ENCODE results near the gene SHROOM4.

Gene SHROOM4, protein sequence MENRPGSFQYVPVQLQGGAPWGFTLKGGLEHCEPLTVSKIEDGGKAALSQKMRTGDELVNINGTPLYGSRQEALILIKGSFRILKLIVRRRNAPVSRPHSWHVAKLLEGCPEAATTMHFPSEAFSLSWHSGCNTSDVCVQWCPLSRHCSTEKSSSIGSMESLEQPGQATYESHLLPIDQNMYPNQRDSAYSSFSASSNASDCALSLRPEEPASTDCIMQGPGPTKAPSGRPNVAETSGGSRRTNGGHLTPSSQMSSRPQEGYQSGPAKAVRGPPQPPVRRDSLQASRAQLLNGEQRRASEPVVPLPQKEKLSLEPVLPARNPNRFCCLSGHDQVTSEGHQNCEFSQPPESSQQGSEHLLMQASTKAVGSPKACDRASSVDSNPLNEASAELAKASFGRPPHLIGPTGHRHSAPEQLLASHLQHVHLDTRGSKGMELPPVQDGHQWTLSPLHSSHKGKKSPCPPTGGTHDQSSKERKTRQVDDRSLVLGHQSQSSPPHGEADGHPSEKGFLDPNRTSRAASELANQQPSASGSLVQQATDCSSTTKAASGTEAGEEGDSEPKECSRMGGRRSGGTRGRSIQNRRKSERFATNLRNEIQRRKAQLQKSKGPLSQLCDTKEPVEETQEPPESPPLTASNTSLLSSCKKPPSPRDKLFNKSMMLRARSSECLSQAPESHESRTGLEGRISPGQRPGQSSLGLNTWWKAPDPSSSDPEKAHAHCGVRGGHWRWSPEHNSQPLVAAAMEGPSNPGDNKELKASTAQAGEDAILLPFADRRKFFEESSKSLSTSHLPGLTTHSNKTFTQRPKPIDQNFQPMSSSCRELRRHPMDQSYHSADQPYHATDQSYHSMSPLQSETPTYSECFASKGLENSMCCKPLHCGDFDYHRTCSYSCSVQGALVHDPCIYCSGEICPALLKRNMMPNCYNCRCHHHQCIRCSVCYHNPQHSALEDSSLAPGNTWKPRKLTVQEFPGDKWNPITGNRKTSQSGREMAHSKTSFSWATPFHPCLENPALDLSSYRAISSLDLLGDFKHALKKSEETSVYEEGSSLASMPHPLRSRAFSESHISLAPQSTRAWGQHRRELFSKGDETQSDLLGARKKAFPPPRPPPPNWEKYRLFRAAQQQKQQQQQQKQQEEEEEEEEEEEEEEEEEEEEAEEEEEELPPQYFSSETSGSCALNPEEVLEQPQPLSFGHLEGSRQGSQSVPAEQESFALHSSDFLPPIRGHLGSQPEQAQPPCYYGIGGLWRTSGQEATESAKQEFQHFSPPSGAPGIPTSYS (N-terminal part only)

GRCh38 chrX:50813843-50814661, at the start of gene SHROOM4:
Gene SHROOM4, minus strand, starts transcription at chrX:50814194. Its CDS starts 176 bp downstream, at chrX:50814018.
- DNase-seq (ENCODE audit: low read depth in 1 of 2, low spot score in 1 of 2): no peak

GRCh38 chrX:50863471-50863870, 49.5 kb upstream of the SHROOM4 start:
- DNase-seq (ENCODE audit: low read depth in 1 of 2, low spot score in 1 of 2): no peak

- no peak for DNase-seq (ENCODE audit: low read depth in 1 of 2, low spot score in 1 of 2)
Measured at GRCh38 chrX:50860518-50860917, 46.5 kb upstream of the SHROOM4 start.

- no peak for DNase-seq (ENCODE audit: low read depth in 1 of 2, low spot score in 1 of 2)
Measured at GRCh38 chrX:50858548-50858947, 44.6 kb upstream of the SHROOM4 start.

DNA sequence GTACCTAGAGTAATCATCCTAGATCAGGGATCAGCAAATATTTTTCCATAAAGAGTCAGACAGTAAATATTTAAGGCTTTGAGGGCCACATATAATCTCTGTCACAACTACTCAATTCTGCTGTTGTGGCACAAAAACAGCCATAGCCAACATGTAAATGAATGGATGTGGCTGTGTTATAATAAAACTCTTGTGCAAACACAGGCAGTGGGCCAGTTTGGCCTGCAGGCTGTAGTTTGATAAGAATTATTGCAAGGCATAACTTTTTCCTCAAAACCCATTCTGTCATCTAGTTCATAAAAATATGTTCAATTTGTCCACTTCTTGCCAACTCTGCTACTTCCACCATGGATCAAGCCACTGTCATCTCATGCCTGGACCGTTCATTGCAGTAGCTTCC, 39.4 kb upstream of the SHROOM4 start:
- DNase-seq (ENCODE audit: low read depth in 1 of 2, low spot score in 1 of 2): no peak

- DNase-seq (ENCODE audit: low read depth in 1 of 2, low spot score in 1 of 2): no peak
Measured at GRCh38 chrX:50852524-50852923, 38.5 kb upstream of the SHROOM4 start.

GRCh38 chrX:50842221-50842620, 28.2 kb upstream of the SHROOM4 start:
- no peak for DNase-seq (ENCODE audit: low read depth in 1 of 2, low spot score in 1 of 2)

- no peak for DNase-seq (ENCODE audit: low read depth in 1 of 2, low spot score in 1 of 2)
Measured at GRCh38 chrX:50839730-50840129, 25.7 kb upstream of the SHROOM4 start.

GRCh38 chrX:50838820-50839600, 25.0 kb upstream of the SHROOM4 start:
- no peak for DNase-seq (ENCODE audit: low read depth in 1 of 2, low spot score in 1 of 2)

- no peak for DNase-seq (ENCODE audit: low read depth in 1 of 2, low spot score in 1 of 2)
Measured at GRCh38 chrX:50827996-50828395, 14.0 kb upstream of the SHROOM4 start.

DNA sequence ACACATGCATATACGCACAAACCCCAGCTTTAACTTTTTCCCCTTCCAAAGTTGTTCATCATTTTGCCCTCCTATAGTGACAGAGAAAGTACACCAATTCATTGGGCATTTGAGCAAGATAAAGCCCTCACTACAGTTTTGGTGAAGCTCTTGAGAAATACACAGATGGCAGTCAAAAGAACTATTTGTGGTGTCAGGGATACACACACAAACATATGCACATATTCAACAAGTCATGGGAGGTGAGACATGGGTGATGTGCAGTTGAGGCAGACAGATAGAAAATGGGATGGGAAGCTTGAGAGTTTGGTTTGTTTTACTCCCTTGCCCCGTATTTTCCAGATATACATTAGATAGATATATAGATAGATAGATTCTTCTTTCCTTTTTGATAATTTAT, 11.8 kb upstream of the SHROOM4 start:
- no peak for DNase-seq (ENCODE audit: low read depth in 1 of 2, low spot score in 1 of 2)

DNA sequence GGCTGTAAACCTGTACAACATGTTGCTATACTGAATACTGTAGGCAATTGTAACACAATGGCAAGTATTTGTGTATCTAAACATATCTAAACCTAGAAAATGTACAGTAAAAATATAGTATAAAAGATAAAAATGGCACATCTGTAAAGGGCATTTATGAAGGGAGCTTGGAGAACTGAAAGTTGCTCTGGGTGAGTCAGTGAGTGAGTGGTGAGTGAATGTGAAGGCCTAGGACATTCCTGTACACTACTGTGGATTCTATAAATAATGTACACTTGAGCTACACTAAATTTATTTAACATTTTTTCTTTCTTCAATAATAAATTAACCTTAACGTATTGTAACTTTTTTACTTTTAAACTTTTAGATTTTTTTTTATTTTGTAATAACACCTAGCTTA, 5.0 kb upstream of the SHROOM4 start:
- DNase-seq (ENCODE audit: low read depth in 1 of 2, low spot score in 1 of 2): no peak

- no peak for DNase-seq (ENCODE audit: low read depth in 1 of 2, low spot score in 1 of 2)
Measured at GRCh38 chrX:50815120-50815519, 1.1 kb upstream of the SHROOM4 start.

DNA sequence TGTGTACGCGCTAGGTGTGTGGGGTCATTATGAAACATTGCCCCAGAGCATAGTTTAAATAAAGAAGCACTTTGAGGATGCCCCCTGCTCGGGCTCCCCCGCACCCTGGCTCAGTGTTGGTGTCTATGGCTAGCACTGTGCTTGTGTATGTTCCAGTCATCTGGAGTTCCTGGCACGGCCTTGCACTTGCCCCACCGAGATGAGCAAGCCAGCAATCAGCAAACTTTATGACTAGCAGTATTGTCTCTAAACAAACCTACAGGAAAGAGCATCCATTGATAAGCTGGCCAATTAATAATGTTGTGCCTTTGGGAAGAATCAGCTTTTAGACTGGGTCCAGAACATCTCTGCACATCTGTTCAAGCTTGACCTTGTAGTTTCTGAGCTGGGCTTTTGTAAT, 707 bp upstream of the SHROOM4 start:
- no peak for DNase-seq (ENCODE audit: low read depth in 1 of 2, low spot score in 1 of 2)

- DNase-seq (ENCODE audit: low read depth in 1 of 2, low spot score in 1 of 2): no peak
Measured at GRCh38 chrX:50812995-50813842, 775 bp downstream of the SHROOM4 start.

- DNase-seq (ENCODE audit: low read depth in 1 of 2, low spot score in 1 of 2): no peak
Measured at GRCh38 chrX:50805276-50805675, 8.7 kb downstream of the SHROOM4 start.

- DNase-seq (ENCODE audit: low read depth in 1 of 2, low spot score in 1 of 2): no peak
Measured at GRCh38 chrX:50801135-50801534, 12.9 kb downstream of the SHROOM4 start.

- DNase-seq (ENCODE audit: low read depth in 1 of 2, low spot score in 1 of 2): no peak
Measured at GRCh38 chrX:50799531-50799961, 14.4 kb downstream of the SHROOM4 start.

GRCh38 chrX:50798783-50799182, 15.2 kb downstream of the SHROOM4 start:
- no peak for DNase-seq (ENCODE audit: low read depth in 1 of 2, low spot score in 1 of 2)

Measured in activated T-helper 1 cell treated with anti-CD3 and anti-CD28 coated beads, Interleukin-2, amount 50 U/mL, for 16 hours (primary cell).